Lower leg skin (tissue), 4 donors: ENCODE data around the gene UTRN. TPM values are rescaled to one million over a fixed set of nuclear protein-coding genes. Genes with fewer than 3 reads are reported as not detected.

Experiments
- DNase-seq, 2 donors: peaks; one replicate each; pipeline ENCODE4 v3.0.0-alpha.2; 2019; ENCODE audit warnings: low spot score in 2 of 2
- H3K4me3 ChIP-seq: fragments of 200-600 bp; sonication (generic); 2 replicates; pipeline ENCODE4 v1.5.1; 2017; ENCODE audit warnings: mild to moderate bottlenecking, low read depth; ENCODE audit not compliant: poor library complexity, severe bottlenecking
- CTCF ChIP-seq, 3 donors: fragments of 450-650 bp; IDR thresholded peaks; one replicate each; pipeline ENCODE4 v1.5.1; 2016; ENCODE audit warnings: antibody characterized with exemption in 3 of 3, mild to moderate bottlenecking in 3 of 3, moderate library complexity in 2 of 3
- POLR2A ChIP-seq, 2 donors: fragments of 450-650 bp; IDR thresholded peaks; one replicate each; pipeline ENCODE4 v1.6.1; 2016 to 2017; ENCODE audit warnings: antibody characterized with exemption in 2 of 2, mild to moderate bottlenecking in 1 of 2, moderate library complexity in 1 of 2
- WGBS, 2 donors: methylation state at CpG; one replicate each; pipeline ENCODE4 v1.1.5; 2018; 5-methylcytosine and 5-hydroxymethylcytosine counted together
- intact Hi-C: fragments of 100-400 bp; cut with DNase I; formaldehyde crosslinking; loops from one replicate; pipeline ENCODE4 v1.15.0; 2023; ENCODE audit warnings: low total_unique reads
- total RNA-seq, 4 donors: library from RNA; depleted of rRNA; stranded (reverse); fragments of >200 nt; gene quantifications; one replicate each; pipeline ENCODE4 v1.1.0, GENCODE V29; 2016

Gene UTRN
- total RNA-seq, 4 donors from 2014 or later: 88.7 to 149 (median 132) TPM

GRCh38 chr6:144305567-144305966 is 20.4 kb downstream of the UTRN start:
- TF ChIP-seq CTCF (IDR thresholded peaks at IDR 0.05): no peak
- no peak for TF ChIP-seq POLR2A (IDR thresholded peaks at IDR 0.05)
- no peak for DNase-seq
- H3K4me3 ChIP-seq: no peak overlapping the region
- WGBS, 2 donors: 74 to 89% methylated on average over 1 of the region's 1 CpG
- intact Hi-C loops: no loop called here

- H3K4me3 ChIP-seq: no peak overlapping the region
- intact Hi-C loops: no loop called here
- DNase-seq: no peak
- TF ChIP-seq POLR2A (IDR thresholded peaks at IDR 0.05): no peak
- TF ChIP-seq CTCF (IDR thresholded peaks at IDR 0.05): no peak
- 74 to 77% methylated on average over 3 of the region's 3 CpGs for WGBS, 2 donors
Measured at GRCh38 chr6:144305985-144306384, 20.9 kb downstream of the UTRN start.

GRCh38 chr6:144307880-144308279 is 22.7 kb downstream of the UTRN start:
- WGBS, 2 donors: 87 to 94% methylated on average over 3 of the region's 3 CpGs
- intact Hi-C loops: no loop called here
- TF ChIP-seq POLR2A (IDR thresholded peaks at IDR 0.05) (no peak), CTCF (IDR thresholded peaks at IDR 0.05) (no peak)
- DNase-seq: no peak
- H3K4me3 ChIP-seq: no peak overlapping the region

GRCh38 chr6:144310765-144311164 is 25.6 kb downstream of the UTRN start:
- TF ChIP-seq CTCF (IDR thresholded peaks at IDR 0.05) (no peak), POLR2A (IDR thresholded peaks at IDR 0.05) (no peak)
- DNase-seq: no peak
- no peak overlapping the region for H3K4me3 ChIP-seq
- 91 to 92% methylated on average over 5 of the region's 5 CpGs for WGBS, 2 donors
- intact Hi-C loops: no loop called here

- TF ChIP-seq POLR2A (IDR thresholded peaks at IDR 0.05): no peak
Measured at GRCh38 chr6:144311361-144311760, 26.2 kb downstream of the UTRN start.

GRCh38 chr6:144314003-144314485 is 28.9 kb downstream of the UTRN start:
- TF ChIP-seq CTCF (IDR thresholded peaks at IDR 0.05) (no peak), POLR2A (IDR thresholded peaks at IDR 0.05) (no peak)
- 43 to 57% methylated on average over 5 of the region's 5 CpGs for WGBS, 2 donors
- intact Hi-C loops: no loop called here
- no peak overlapping the region for H3K4me3 ChIP-seq
- peak in 1 of 2 donors; percentile 91 for DNase-seq

More at GRCh38 chr6:144311361-144311760, 26.2 kb downstream of the UTRN start:
- 95 to 96% methylated on average over 2 of the region's 2 CpGs for WGBS, 2 donors
- no peak overlapping the region for H3K4me3 ChIP-seq
- DNase-seq: no peak
- intact Hi-C loops: no loop called here
